GM13977 (cell line): Measurements from ENCODE around the gene DDX42.

Source experiments
- DNase-seq: peaks from one replicate; pipeline ENCODE4 v3.0.0; 2012; ENCODE audit warnings: low spot score
- in situ Hi-C: fragments of 300-500 bp; cut with MboI; formaldehyde crosslinking; loops from one replicate; pipeline ENCODE4 v1.12.0; 2022; ENCODE audit warnings: low sequenced_read_pairs, low pct_unique_long_range_greater_than_20kb, mixed read lengths, inconsistent platforms; ENCODE audit not compliant: unreplicated experiment
- TF ChIP-seq, protein P1 (sequence below): IDR thresholded peaks from 2 replicates; pipeline ENCODE4 v1.5.1; 2012; ENCODE audit warnings: mild to moderate bottlenecking, control low read depth; ENCODE audit not compliant: insufficient read depth; ENCODE audit errors: extremely low read depth, missing control alignments

DDX42 gene

DNA sequence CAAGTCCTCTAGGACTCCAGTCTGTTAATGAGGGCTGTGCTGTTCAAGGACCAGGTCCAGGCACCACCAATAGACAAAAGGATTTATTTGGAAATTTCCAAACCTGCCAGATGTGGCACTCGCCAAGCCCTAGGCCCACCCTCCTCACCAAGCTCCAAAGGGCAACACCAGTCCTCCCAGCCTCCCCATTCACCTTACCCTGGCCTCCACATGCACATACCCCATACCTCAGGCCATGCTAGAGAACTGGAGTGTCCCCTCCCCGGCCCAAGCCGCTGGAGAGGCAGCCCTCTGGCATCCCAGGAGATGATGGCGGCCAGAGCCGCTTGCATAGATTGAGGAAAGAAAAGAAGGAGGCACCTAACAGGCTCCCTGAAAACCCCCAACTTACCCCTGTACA lies 58.0 kb downstream of the DDX42 start:
- no peak for DNase-seq
- TF ChIP-seq, protein P1, sequence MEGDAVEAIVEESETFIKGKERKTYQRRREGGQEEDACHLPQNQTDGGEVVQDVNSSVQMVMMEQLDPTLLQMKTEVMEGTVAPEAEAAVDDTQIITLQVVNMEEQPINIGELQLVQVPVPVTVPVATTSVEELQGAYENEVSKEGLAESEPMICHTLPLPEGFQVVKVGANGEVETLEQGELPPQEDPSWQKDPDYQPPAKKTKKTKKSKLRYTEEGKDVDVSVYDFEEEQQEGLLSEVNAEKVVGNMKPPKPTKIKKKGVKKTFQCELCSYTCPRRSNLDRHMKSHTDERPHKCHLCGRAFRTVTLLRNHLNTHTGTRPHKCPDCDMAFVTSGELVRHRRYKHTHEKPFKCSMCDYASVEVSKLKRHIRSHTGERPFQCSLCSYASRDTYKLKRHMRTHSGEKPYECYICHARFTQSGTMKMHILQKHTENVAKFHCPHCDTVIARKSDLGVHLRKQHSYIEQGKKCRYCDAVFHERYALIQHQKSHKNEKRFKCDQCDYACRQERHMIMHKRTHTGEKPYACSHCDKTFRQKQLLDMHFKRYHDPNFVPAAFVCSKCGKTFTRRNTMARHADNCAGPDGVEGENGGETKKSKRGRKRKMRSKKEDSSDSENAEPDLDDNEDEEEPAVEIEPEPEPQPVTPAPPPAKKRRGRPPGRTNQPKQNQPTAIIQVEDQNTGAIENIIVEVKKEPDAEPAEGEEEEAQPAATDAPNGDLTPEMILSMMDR = no peak
- in situ Hi-C loops = loop anchor here (25.0 kb wide), 1 partner anchor 395 kb away; the partner anchor contains the start of gene CYB561

DNA sequence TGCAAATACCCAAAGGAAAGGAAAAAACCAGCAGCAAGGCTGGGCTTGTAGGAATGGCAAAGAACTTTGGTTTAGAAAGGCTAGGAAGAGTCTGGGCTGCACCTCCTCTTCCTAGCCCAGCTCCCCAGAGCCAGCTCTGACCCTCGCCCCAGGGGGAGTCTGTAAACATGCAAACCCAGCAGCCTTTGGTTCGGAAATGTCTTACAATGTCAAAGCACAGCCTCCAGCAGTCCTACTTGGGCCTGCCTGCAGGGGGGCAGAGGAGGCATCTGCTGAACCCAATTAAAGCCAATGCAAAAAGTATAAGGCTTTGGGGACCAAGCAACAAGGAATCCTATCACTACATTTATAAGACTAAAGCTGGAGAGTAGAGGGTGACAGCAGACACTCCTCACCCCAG lies 58.5 kb downstream of the DDX42 start:
- DNase-seq = no peak
- in situ Hi-C loops = loop anchor here (25.0 kb wide), 1 partner anchor 395 kb away; the partner anchor contains the start of gene CYB561
- TF ChIP-seq, protein P1 = no peak

DNA sequence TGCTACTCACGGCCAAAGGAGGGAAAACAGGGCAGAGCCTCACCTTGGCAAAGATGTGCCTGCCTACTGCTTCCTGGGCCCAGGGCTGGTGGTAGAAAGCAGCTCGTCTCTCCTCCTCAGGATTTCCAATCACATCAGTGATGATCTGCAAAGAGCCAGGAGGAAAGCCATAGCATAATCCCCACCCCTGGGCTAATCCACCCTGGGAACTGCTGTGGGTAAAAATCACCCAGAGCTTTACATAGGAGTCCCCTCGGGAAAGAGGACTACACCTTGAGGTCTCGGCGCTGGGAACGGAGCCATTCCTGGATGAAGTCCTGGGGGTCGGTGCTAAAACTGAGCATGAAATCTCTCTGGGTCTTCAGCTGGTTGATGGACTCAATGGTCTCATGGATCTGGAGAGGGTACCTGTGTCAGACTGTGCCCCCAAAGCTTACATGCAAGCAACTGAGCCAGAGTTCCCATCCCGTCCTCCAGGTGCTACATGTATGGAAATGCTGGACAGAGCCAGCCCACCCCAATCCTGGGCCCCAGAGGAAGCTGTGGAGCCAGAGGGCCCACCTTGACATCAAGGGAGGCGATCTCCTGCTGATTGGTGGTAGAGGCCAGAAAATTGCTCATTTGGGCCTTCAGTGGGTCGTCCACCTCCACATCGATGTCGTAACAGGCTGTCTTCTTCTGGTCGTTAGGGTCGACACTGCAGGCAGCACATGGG lies 59.2 kb downstream of the DDX42 start:
- DNase-seq = no peak
- TF ChIP-seq, protein P1 = no peak
- in situ Hi-C loops = loop anchor here (25.0 kb wide), 1 partner anchor 396 kb away; the partner anchor contains the start of gene CYB561

DNA sequence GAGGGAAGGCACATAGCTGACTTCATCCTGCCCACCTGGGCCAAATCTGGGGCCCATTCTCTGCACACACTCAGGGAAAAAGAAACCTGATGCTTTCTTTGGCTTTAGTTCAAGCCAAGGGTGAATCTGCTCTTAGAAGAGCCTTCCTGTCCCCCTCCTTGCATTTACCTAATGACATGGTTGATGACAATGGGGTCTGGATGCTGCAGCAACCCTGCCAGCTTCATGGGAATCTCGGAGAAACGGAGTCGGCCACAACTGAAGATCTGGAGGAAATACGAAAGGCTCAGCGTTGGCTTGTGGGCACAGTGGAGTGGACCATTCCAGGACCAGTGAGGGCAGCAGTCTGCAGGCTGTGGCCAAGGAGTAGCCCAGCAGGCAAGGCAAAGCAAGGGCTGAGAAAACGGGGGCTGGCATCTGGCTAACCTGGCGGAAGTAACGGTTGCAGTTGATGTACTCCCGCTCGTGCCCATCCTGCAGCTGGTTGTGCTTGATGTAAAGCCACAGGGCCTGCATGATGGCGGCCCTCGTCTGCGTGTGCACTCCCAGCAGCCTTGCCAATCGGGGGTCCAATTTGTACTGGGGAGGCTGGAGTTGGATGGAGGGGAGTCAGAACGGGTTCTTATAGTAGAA lies 59.9 kb downstream of the DDX42 start:
- no peak for DNase-seq
- TF ChIP-seq, protein P1 = no peak
- in situ Hi-C loops = loop anchor here (25.0 kb wide), 1 partner anchor 397 kb away; the partner anchor contains the start of gene CYB561

DNA sequence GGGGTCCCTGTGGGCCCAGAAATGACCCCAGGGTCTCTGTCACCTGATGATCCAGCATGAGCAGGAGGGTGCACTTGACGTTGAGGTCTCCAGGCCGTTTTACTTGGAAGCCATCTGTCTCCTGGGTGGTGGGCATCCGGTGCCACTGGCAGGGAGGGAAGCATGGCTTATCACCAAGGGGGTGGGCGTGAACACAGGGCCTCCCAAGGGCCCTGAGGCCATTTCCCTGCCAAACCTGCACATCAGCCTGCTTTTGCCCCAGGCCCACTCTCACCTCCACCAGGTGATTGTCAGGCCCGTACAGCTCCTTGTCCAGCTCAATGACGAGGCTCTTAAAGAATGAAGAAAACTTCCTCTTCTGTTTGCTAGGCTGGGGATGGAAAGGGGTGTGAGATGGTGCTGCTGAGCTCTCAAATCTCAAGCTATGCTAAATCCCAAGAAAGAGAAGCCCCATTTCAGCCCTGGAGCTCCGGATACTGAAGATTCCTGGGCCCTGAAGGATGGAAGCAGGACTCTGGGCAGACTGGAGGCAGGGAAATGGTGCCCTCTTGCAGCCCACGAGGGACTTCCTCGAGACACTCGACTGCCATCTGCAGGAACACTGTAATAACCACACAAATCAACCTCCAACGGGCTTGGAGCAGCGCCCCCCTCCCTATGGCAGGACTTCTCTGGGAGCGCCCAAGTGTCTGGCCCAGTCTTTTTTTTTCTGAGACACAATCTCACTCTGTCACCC lies 60.6 kb downstream of the DDX42 start:
- peak; percentile 45 for DNase-seq
- TF ChIP-seq, protein P1 = peak; percentile 59

GRCh38 chr17:63835167-63835720 lies 61.3 kb downstream of the DDX42 start:
- DNase-seq = no peak
- TF ChIP-seq, protein P1 = no peak
- in situ Hi-C loops = loop anchor here (25.0 kb wide), 1 partner anchor 398 kb away; the partner anchor contains the start of gene CYB561

More for the DNA sequence above, 60.6 kb downstream of the DDX42 start:
- in situ Hi-C loops = loop anchor here (25.0 kb wide), 1 partner anchor 397 kb away; the partner anchor contains the start of gene CYB561
